Prostate gland (tissue), 2 donors: ENCODE measurements around the gene GPR173. TPM values are rescaled to one million over a fixed set of nuclear protein-coding genes. Genes with fewer than 3 reads are reported as not detected.

ENCODE experiments used
- DNase-seq: peaks from one replicate; pipeline ENCODE4 v3.0.0-alpha.2; 2019; ENCODE audit warnings: low spot score
- H3K27ac ChIP-seq, 2 donors: fragments of 200-600 bp; sonication (generic); 2 replicates each; pipeline ENCODE4 v1.5.1; 2017 to 2019
- H3K27me3 ChIP-seq: fragments of 200-600 bp; sonication (generic); replicated peaks from 2 replicates; pipeline ENCODE4 v1.5.1; 2019; ENCODE audit not compliant: insufficient read depth
- H3K36me3 ChIP-seq, 2 donors: fragments of 200-600 bp; sonication (generic); 1 replicate in 1 of 2; 2 replicates in 1 of 2; pipeline versions ENCODE4 v1.5.1 to v1.8.1; 2017 to 2019
- H3K4me1 ChIP-seq: fragments of 200-600 bp; sonication (generic); replicated peaks from 2 replicates; pipeline ENCODE4 v1.5.1; 2019
- H3K4me3 ChIP-seq, 2 donors: fragments of 200-600 bp; sonication (generic); 2 replicates each; pipeline ENCODE4 v1.5.1; 2017 to 2019
- H3K9me3 ChIP-seq: fragments of 200-600 bp; sonication (generic); 2 replicates; pipeline ENCODE4 v1.5.1; 2017
- CTCF ChIP-seq, 4 experiments: fragments of 200-600 bp in 2 of 4; fragments of 450-650 bp in 2 of 4; sonication (generic) in 2 of 4; IDR thresholded peaks; 1 replicate in 3 of 4; 2 replicates in 1 of 4; pipeline ENCODE4 v1.5.1; 2016 to 2019; ENCODE audit warnings: antibody characterized with exemption in 4 of 4, mild to moderate bottlenecking in 2 of 4, moderate library complexity in 2 of 4
- POLR2A ChIP-seq: fragments of 450-650 bp; IDR thresholded peaks from one replicate; pipeline ENCODE4 v1.6.1; 2016; ENCODE audit warnings: antibody characterized with exemption, mild to moderate bottlenecking
- POLR2AphosphoS5 ChIP-seq: sonication (generic); formaldehyde crosslinking; IDR thresholded peaks from one replicate; pipeline ENCODE4 v1.6.1; 2017; ENCODE audit warnings: antibody characterized with exemption
- WGBS: methylation state at CpG from one replicate; pipeline ENCODE4 v1.1.5; 2018; 5-methylcytosine and 5-hydroxymethylcytosine counted together
- intact Hi-C: fragments of 100-400 bp; cut with DNase I; formaldehyde crosslinking; loops from one replicate; pipeline ENCODE4 v1.14.2; 2022
- small RNA-seq, 2 donors: library from RNA; depleted of rRNA; stranded (forward); fragments of <200 nt; gene quantifications; one replicate each; pipeline ENCODE3, GENCODE V24; 2016
- total RNA-seq, 2 donors: library from RNA; depleted of rRNA; stranded (reverse); fragments of >200 nt; gene quantifications; one replicate each; pipeline ENCODE4 v1.1.0, GENCODE V29; 2016

The GPR173 gene
- total RNA-seq, 2 donors from 2014 or later = 1.9 to 3.6 TPM

GRCh38 chrX:53128097-53128749 is 79.6 kb downstream of the GPR173 start:
- WGBS = 83% methylated on average over 3 of the region's 3 CpGs
- TF ChIP-seq POLR2A (no peak), CTCF (IDR thresholded peaks at IDR 0.05) (no peak), POLR2AphosphoS5 (no peak)
- Histone ChIP-seq H3K27me3 (no peaks in the 10 kb centered on the region), H3K36me3 (no peaks in the 10 kb centered on the region), H3K4me1 (no peaks in the 10 kb centered on the region), H3K4me3 (no peak overlapping the region), H3K27ac (no peak overlapping the region), H3K9me3 (no peaks in the 10 kb centered on the region)
- intact Hi-C loops = no loop called here
- no peak for DNase-seq

Small RNA genes within 50 kb of the gene (small RNA-seq; reads per million reads assigned to genes)
- 0 reads per million in 2 donors for gene AL591212.2

Other genes starting within 250 kb of the GPR173 start
- not detected for gene XAGE5, start 237.5 kb upstream of the GPR173 start, total RNA-seq
- not detected for gene XAGE3, start 180.7 kb upstream of the GPR173 start, total RNA-seq
- 10 to 100 TPM; 11.3 to 55.2 TPM for gene FAM156B, start 151.5 kb upstream of the GPR173 start, total RNA-seq
- gene FAM156A, start 90.3 kb upstream of the GPR173 start, total RNA-seq = 10 to 100 TPM in 1 of 2 donors, 1 to 10 TPM in 1; 4.6 to 55.5 TPM
- 100 to 1,000 TPM in 1 of 2 donors, 10 to 100 TPM in 1; 34.3 to 250 TPM for gene TSPYL2, start 33.6 kb downstream of the GPR173 start, total RNA-seq
- gene KANTR, start 45.4 kb downstream of the GPR173 start, total RNA-seq = 10 to 100 TPM; 11.5 to 27.9 TPM
- gene KDM5C, start 176.4 kb downstream of the GPR173 start, total RNA-seq = 100 to 1,000 TPM in 1 of 2 donors, 10 to 100 TPM in 1; 99.4 to 102 TPM
- 10 to 100 TPM; 19.8 to 38.7 TPM for gene IQSEC2, start 232.8 kb downstream of the GPR173 start, total RNA-seq